ENCODE measurements around the gene SLC39A13. TPM values are rescaled to one million over a fixed set of nuclear protein-coding genes. Genes with fewer than 3 reads are reported as not detected.

SLC39A13 gene
- total RNA-seq, 1 donor from 2014 or later, result 124 TPM

GRCh38 chr11:47434011-47434786 lies 25.8 kb downstream of the SLC39A13 start:
- Mint-ChIP-seq H3K4me3 (ENCODE audit: unreplicated experiment) (no peak overlapping the region), H3K9me3 (ENCODE audit: low read depth) (no peaks in the 10 kb centered on the region), H3K27me3 (ENCODE audit: low read depth) (no peaks in the 10 kb centered on the region), H3K36me3 (ENCODE audit: low read depth) (no peaks in the 10 kb centered on the region), H3K4me1 (ENCODE audit: low read depth) (no peaks in the 10 kb centered on the region), H3K27ac (ENCODE audit: unreplicated experiment) (no peak overlapping the region)
- DNase-seq (ENCODE audit: low spot score), result no peak
- no peak for TF ChIP-seq CTCF (IDR thresholded peaks at IDR 0.05)

- TF ChIP-seq CTCF (IDR thresholded peaks at IDR 0.05), result no peak
- Mint-ChIP-seq H3K36me3 (ENCODE audit: low read depth) (no peaks in the 10 kb centered on the region), H3K9me3 (ENCODE audit: low read depth) (no peaks in the 10 kb centered on the region), H3K27me3 (ENCODE audit: low read depth) (no peaks in the 10 kb centered on the region), H3K4me1 (ENCODE audit: low read depth) (no peaks in the 10 kb centered on the region), H3K4me3 (ENCODE audit: unreplicated experiment) (no peak overlapping the region), H3K27ac (ENCODE audit: unreplicated experiment) (no peak overlapping the region)
- DNase-seq (ENCODE audit: low spot score), result no peak
Observed at GRCh38 chr11:47435687-47436086, 27.3 kb downstream of the SLC39A13 start.

DNA sequence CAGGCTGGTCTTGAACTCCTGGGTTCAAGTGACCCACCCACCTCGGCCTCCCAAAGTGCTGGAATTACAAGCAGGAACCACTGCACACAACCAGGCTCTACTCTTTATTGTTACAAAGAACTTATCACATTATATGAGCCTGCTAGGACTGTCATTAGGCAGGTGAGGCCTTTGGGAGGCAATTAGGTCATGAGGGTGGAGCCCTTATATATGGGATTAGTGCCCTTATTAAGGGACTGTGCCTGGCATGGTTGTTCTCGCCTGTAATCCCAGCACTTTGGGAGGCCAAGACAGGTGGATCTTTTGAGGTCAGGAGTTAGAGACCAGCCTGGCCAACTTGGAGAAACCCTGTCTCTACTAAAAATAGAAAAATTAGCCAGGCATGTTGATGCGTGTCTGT lies 28.3 kb downstream of the SLC39A13 start:
- no peak for DNase-seq (ENCODE audit: low spot score)
- Mint-ChIP-seq H3K4me3 (ENCODE audit: unreplicated experiment) (no peak overlapping the region), H3K27ac (ENCODE audit: unreplicated experiment) (no peak overlapping the region), H3K27me3 (ENCODE audit: low read depth) (no peaks in the 10 kb centered on the region), H3K9me3 (ENCODE audit: low read depth) (no peaks in the 10 kb centered on the region), H3K36me3 (ENCODE audit: low read depth) (no peaks in the 10 kb centered on the region), H3K4me1 (ENCODE audit: low read depth) (no peaks in the 10 kb centered on the region)
- no peak for TF ChIP-seq CTCF (IDR thresholded peaks at IDR 0.05)

DNA sequence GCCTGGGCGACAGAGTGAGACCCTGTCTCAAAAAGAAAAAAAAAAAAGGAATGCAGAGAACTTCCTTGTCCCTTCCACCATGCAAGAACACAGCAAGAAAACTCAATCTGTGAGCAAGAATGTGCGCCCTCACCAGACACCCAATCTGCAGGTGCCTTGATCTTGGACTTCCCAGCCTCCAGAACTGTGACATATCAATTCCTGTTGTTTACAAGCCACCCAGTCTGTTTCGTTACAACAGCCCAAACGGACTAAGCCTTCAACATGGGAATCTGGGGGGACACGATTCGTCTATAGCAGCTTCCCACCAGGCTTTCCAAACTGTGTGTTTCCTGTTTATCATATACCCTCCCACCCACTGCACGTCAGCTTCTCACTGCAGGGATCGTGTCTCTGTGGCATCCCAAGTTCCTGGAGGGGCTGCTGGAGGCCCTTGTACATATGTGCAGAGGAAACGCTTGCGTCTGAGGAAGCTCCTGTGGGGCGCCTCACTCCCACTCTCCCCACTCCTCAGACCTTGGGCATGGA lies 28.9 kb downstream of the SLC39A13 start:
- H3K4me1 Mint-ChIP-seq (ENCODE audit: low read depth), result no peaks in the 10 kb centered on the region
- H3K9me3 Mint-ChIP-seq (ENCODE audit: low read depth), result no peaks in the 10 kb centered on the region
- no peaks in the 10 kb centered on the region for H3K27me3 Mint-ChIP-seq (ENCODE audit: low read depth)
- DNase-seq (ENCODE audit: low spot score), result no peak
- H3K4me3 Mint-ChIP-seq (ENCODE audit: unreplicated experiment), result no peak overlapping the region
- TF ChIP-seq CTCF (IDR thresholded peaks at IDR 0.05), result no peak
- H3K27ac Mint-ChIP-seq (ENCODE audit: unreplicated experiment), result no peak overlapping the region
- no peaks in the 10 kb centered on the region for H3K36me3 Mint-ChIP-seq (ENCODE audit: low read depth)

DNA sequence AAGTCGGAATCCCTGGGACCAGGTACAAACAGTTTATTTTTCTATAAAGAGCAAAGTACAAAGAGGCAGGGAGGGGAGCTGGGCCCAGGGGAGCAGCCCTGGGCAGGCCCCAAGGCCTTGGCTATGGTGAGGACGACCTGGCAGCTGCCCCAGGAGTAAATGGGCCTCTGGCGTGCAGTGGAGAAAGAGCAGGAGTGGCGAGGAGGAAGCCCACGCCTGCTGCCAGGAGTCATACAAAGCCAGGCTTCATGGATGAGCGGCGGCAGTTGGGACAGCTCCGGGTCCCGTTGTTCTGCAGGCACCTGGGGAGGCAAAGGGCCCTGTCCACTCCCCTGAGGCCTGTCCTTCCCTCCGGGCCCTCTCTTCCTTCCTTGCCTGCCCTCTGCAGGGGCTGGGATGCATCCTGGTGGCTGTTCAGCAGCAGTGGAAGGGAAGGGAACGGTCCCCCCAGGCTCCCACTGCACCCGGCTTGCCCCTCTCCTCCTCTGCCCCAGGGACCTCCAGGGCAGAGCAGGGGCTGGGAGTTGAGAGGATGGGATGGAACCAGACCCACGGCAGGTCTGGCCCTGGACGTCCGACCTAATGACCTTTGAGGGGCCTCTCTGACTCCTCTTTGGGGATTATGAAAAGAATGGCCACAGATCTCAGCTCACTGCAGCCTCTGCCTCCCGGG lies 29.5 kb downstream of the SLC39A13 start:
- no peaks in the 10 kb centered on the region for H3K36me3 Mint-ChIP-seq (ENCODE audit: low read depth)
- no peak overlapping the region for H3K27ac Mint-ChIP-seq (ENCODE audit: unreplicated experiment)
- no peaks in the 10 kb centered on the region for H3K4me1 Mint-ChIP-seq (ENCODE audit: low read depth)
- DNase-seq (ENCODE audit: low spot score), result no peak
- no peak overlapping the region for H3K4me3 Mint-ChIP-seq (ENCODE audit: unreplicated experiment)
- H3K9me3 Mint-ChIP-seq (ENCODE audit: low read depth), result no peaks in the 10 kb centered on the region
- no peak for TF ChIP-seq CTCF (IDR thresholded peaks at IDR 0.05)
- no peaks in the 10 kb centered on the region for H3K27me3 Mint-ChIP-seq (ENCODE audit: low read depth)
